SJSA1 (cell line): ENCODE results near the gene CTF1. TPM values are rescaled to one million over a fixed set of nuclear protein-coding genes. Genes with fewer than 3 reads are reported as not detected.

Experiments
- DNase-seq, 2 experiments: peaks; one replicate each; pipeline ENCODE4 v3.0.0-alpha.2; 2015 to 2020; ENCODE audit warnings: low spot score in 2 of 2, low read depth in 1 of 2
- H3K27ac ChIP-seq: fragments of 250-450 bp; sonication (Bioruptor Pico); 2 replicates; pipeline ENCODE4 v1.5.1; 2020; ENCODE audit warnings: mild to moderate bottlenecking, moderate library complexity
- H3K27me3 ChIP-seq: fragments of 250-450 bp; sonication (Bioruptor Pico); replicated peaks from 2 replicates; pipeline ENCODE4 v1.5.1; 2020; ENCODE audit warnings: mild to moderate bottlenecking, moderate library complexity
- H3K36me3 ChIP-seq: fragments of 250-450 bp; sonication (Bioruptor Pico); 2 replicates; pipeline ENCODE4 v1.5.1; 2020; ENCODE audit warnings: mild to moderate bottlenecking
- H3K4me1 ChIP-seq: fragments of 250-450 bp; sonication (Bioruptor Pico); replicated peaks from 2 replicates; pipeline ENCODE4 v1.6.1; 2021; ENCODE audit warnings: mild to moderate bottlenecking
- H3K4me3 ChIP-seq: fragments of 250-450 bp; sonication (Bioruptor Pico); 2 replicates; pipeline ENCODE4 v1.5.1; 2020; ENCODE audit warnings: mild to moderate bottlenecking
- H3K9me3 ChIP-seq: fragments of 250-450 bp; sonication (Bioruptor Pico); replicated peaks from 2 replicates; pipeline ENCODE4 v1.5.1; 2020; ENCODE audit warnings: mild to moderate bottlenecking
- total RNA-seq: library from RNA; depleted of rRNA; stranded (reverse); fragments of >200 nt; shearing (Covaris generic); gene quantifications from 2 replicates; pipeline ENCODE4 v1.2.3, GENCODE V29; 2014

The CTF1 gene
- total RNA-seq, 1 experiment from 2014 or later, result 1.3 TPM

- peak; percentile 60 to 74 for DNase-seq
- Histone ChIP-seq H3K4me3 (no peak overlapping the region), H3K4me1 (no peaks in the 10 kb centered on the region; the same call in 1 of the 2 replicates), H3K27ac (no peak overlapping the region), H3K36me3 (peaks cover 28% of the 10 kb centered on the region), H3K27me3 (no peaks in the 10 kb centered on the region), H3K9me3 (no peaks in the 10 kb centered on the region)
Measured at GRCh38 chr16:30941600-30942425, 45.4 kb downstream of the CTF1 start.

- H3K4me1 ChIP-seq, result no peaks in the 10 kb centered on the region; the same call in 1 of the 2 replicates
- H3K4me3 ChIP-seq, result no peak overlapping the region
- peaks cover 26% of the 10 kb centered on the region for H3K36me3 ChIP-seq
Measured at GRCh38 chr16:30942426-30942806, 46.0 kb downstream of the CTF1 start.

GRCh38 chr16:30944352-30944751, 47.9 kb downstream of the CTF1 start:
- H3K27me3 ChIP-seq, result no peaks in the 10 kb centered on the region
- DNase-seq, result no peak
- H3K9me3 ChIP-seq, result no peaks in the 10 kb centered on the region
- no peak overlapping the region for H3K4me3 ChIP-seq
- no peak overlapping the region for H3K27ac ChIP-seq
- H3K4me1 ChIP-seq, result peaks cover 7% of the 10 kb centered on the region
- H3K36me3 ChIP-seq, result peaks cover 31% of the 10 kb centered on the region

More at GRCh38 chr16:30942426-30942806, 46.0 kb downstream of the CTF1 start:
- no peak for DNase-seq
- H3K9me3 ChIP-seq, result no peaks in the 10 kb centered on the region
- H3K27ac ChIP-seq, result no peak overlapping the region
- no peaks in the 10 kb centered on the region for H3K27me3 ChIP-seq

GRCh38 chr16:30946671-30947540, 50.5 kb downstream of the CTF1 start:
- Histone ChIP-seq H3K4me1 (peaks cover 17% of the 10 kb centered on the region), H3K27me3 (no peaks in the 10 kb centered on the region), H3K36me3 (peaks cover 27% of the 10 kb centered on the region), H3K4me3 (no peak overlapping the region), H3K9me3 (no peaks in the 10 kb centered on the region), H3K27ac (no peak overlapping the region)
- no peak for DNase-seq

- peaks cover 22% of the 10 kb centered on the region for H3K36me3 ChIP-seq
- H3K4me3 ChIP-seq, result no peak overlapping the region
- DNase-seq, result no peak
- H3K27me3 ChIP-seq, result no peaks in the 10 kb centered on the region
- H3K27ac ChIP-seq, result peak overlapping the region; percentile 7; the same call in 1 of the 2 replicates
- peaks cover 17% of the 10 kb centered on the region for H3K4me1 ChIP-seq
- H3K9me3 ChIP-seq, result no peaks in the 10 kb centered on the region
Measured at GRCh38 chr16:30947541-30947858, 51.1 kb downstream of the CTF1 start.

- Histone ChIP-seq H3K27ac (peak overlapping the region; percentile 46), H3K4me3 (peak overlapping the region; percentile 91), H3K36me3 (peaks cover 17% of the 10 kb centered on the region), H3K4me1 (peaks cover 17% of the 10 kb centered on the region), H3K9me3 (no peaks in the 10 kb centered on the region), H3K27me3 (no peaks in the 10 kb centered on the region)
- peak; percentile 82 to 93 for DNase-seq
Measured at GRCh38 chr16:30947859-30948666, 51.6 kb downstream of the CTF1 start.

- peak; percentile 42 to 45 for DNase-seq
- peak within 1 kb of the TSS; percentile 46 for H3K27ac ChIP-seq
- H3K36me3 ChIP-seq, result peaks cover 12% of the 10 kb centered on the region
- H3K4me3 ChIP-seq, result peak within 1 kb of the TSS; percentile 91
- H3K27me3 ChIP-seq, result no peaks in the 10 kb centered on the region
- H3K9me3 ChIP-seq, result no peaks in the 10 kb centered on the region
- peaks cover 17% of the 10 kb centered on the region for H3K4me1 ChIP-seq
Measured at GRCh38 chr16:30948667-30949649, 52.5 kb downstream of the CTF1 start, which contains the start of gene ORAI3. ORAI3 (plus strand) TSS chr16:30949068; CDS start chr16:30949290, 222 bp downstream.

- DNase-seq, result peak; percentile 37 to 69
- Histone ChIP-seq H3K27me3 (no peaks in the 10 kb centered on the region), H3K27ac (no peak overlapping the region; the same call in 1 of the 2 replicates), H3K9me3 (no peaks in the 10 kb centered on the region), H3K4me3 (peak overlapping the region; percentile 91), H3K36me3 (peaks cover 7% of the 10 kb centered on the region), H3K4me1 (peaks cover 17% of the 10 kb centered on the region)
Measured at GRCh38 chr16:30949650-30950515, 53.5 kb downstream of the CTF1 start.

- H3K27ac ChIP-seq, result no peak overlapping the region
- H3K4me3 ChIP-seq, result no peak overlapping the region
Measured at GRCh38 chr16:30950516-30951065, 54.2 kb downstream of the CTF1 start.

GRCh38 chr16:30951193-30951592, 54.8 kb downstream of the CTF1 start:
- Histone ChIP-seq H3K27me3 (no peaks in the 10 kb centered on the region), H3K27ac (no peak overlapping the region), H3K36me3 (peaks cover 7% of the 10 kb centered on the region), H3K4me3 (no peak overlapping the region), H3K9me3 (no peaks in the 10 kb centered on the region), H3K4me1 (peaks cover 17% of the 10 kb centered on the region)
- no peak for DNase-seq

More at GRCh38 chr16:30950516-30951065, 54.2 kb downstream of the CTF1 start:
- Histone ChIP-seq H3K36me3 (peaks cover 7% of the 10 kb centered on the region), H3K27me3 (no peaks in the 10 kb centered on the region), H3K4me1 (peaks cover 17% of the 10 kb centered on the region), H3K9me3 (no peaks in the 10 kb centered on the region)
- DNase-seq, result no peak

- Histone ChIP-seq H3K27ac (no peak overlapping the region), H3K27me3 (no peaks in the 10 kb centered on the region), H3K4me1 (peaks cover 20% of the 10 kb centered on the region), H3K4me3 (no peak overlapping the region), H3K9me3 (no peaks in the 10 kb centered on the region), H3K36me3 (peaks cover 7% of the 10 kb centered on the region)
- DNase-seq, result no peak
Measured at GRCh38 chr16:30951750-30952149, 55.3 kb downstream of the CTF1 start.
